ENCODE results near the gene TPGS2. TPM values are rescaled to one million over a fixed set of nuclear protein-coding genes. Genes with fewer than 3 reads are reported as not detected.
"Not testable (repeated sequence)": the region's sequence is repeated elsewhere in the genome, so short reads cannot be mapped to it uniquely, and the experiment has no call there.

TPGS2 gene, protein sequence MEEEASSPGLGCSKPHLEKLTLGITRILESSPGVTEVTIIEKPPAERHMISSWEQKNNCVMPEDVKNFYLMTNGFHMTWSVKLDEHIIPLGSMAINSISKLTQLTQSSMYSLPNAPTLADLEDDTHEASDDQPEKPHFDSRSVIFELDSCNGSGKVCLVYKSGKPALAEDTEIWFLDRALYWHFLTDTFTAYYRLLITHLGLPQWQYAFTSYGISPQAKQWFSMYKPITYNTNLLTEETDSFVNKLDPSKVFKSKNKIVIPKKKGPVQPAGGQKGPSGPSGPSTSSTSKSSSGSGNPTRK
- total RNA-seq (117 and 185 TPM in 2 replicates), polyA plus RNA-seq (161 and 233 TPM in 2 replicates)

DNA sequence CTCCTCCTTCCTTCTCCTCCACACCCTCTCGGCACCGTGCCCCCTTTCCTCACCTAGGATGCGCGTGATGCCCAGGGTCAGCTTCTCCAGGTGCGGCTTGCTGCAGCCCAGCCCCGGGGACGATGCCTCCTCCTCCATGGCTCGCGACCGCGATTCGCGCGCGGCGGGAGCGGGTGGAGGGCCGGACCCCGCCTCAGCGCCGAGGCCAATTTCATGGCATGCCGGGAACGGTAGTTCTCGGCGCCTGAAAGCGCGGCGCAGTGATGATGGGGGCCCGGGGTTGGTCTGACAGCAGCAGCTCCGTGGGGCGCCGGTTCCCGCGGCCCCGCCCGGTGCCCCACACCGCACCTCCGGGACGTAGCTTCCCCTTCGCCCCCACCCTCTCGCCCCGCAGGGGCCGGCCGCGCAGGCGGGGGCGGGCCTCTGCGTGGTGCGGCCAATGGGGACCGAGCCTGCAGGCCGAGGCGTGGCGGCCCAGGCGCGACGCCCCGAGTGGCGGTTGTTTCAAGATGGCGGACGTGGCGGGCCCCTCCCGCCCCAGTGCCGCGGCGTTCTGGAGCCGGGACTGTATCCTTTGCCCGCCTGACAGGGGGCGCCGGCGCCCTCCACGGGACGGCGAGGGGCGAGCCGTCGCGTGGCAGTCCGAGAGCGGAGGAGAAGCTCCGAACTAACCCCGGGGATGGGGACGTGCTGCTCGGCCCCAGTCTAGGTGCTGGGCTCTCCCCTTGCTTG, at the start of gene TPGS2, which contains the start of gene KIAA1328:
TPGS2 (minus strand) TSS at position 373 of the 732 bp plus-strand sequence; CDS start at position 138, 235 bp downstream.
KIAA1328 (plus strand) TSS at position 498 of the 732 bp plus-strand sequence; CDS start at position 510, 12 bp downstream.
- peak within 1 kb of the TSS; percentile 11 for H3K27ac ChIP-seq

DNA sequence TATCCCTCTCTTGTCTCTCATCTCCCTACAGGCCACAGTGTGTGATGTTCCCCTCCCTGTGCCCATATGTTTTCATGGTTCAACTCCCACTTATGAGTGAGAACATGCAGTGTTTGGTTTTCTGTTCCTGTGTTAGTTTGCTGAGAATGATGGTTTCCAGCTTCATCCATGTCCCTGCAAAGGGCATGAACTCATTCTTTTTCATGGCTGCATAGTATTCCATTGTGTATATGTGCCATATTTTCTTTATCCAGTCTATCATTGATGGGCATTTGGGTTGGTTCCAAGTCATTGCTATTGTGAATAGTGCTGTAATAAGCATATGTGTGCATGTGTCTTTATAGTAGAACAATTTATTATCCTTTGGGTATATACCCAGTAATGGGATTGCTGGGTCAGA, 45.0 kb upstream of the TPGS2 start:
- H3K4me1 ChIP-seq (ENCODE audit: low read depth); DNase-seq (ENCODE audit: low read depth in 1 of 2, low spot score in 1 of 2); H3K27ac ChIP-seq; H3K27me3 ChIP-seq; H3K36me3 ChIP-seq; H3K4me3 ChIP-seq; H3K9me3 ChIP-seq (ENCODE audit: low read depth): not testable (repeated sequence)

More for the DNA sequence above, at the start of gene TPGS2, which contains the start of gene KIAA1328:
- Histone ChIP-seq H3K36me3 (no peaks in the 10 kb centered on the region), H3K9me3 (ENCODE audit: low read depth) (no peaks in the 10 kb centered on the region), H3K27me3 (no peaks in the 10 kb centered on the region), H3K4me3 (peak within 1 kb of the TSS; percentile 85), H3K4me1 (ENCODE audit: low read depth) (no peaks in the 10 kb centered on the region)
- peak; percentile 92 to 94 for DNase-seq (ENCODE audit: low read depth in 1 of 2, low spot score in 1 of 2)
- TF ChIP-seq, protein P1, sequence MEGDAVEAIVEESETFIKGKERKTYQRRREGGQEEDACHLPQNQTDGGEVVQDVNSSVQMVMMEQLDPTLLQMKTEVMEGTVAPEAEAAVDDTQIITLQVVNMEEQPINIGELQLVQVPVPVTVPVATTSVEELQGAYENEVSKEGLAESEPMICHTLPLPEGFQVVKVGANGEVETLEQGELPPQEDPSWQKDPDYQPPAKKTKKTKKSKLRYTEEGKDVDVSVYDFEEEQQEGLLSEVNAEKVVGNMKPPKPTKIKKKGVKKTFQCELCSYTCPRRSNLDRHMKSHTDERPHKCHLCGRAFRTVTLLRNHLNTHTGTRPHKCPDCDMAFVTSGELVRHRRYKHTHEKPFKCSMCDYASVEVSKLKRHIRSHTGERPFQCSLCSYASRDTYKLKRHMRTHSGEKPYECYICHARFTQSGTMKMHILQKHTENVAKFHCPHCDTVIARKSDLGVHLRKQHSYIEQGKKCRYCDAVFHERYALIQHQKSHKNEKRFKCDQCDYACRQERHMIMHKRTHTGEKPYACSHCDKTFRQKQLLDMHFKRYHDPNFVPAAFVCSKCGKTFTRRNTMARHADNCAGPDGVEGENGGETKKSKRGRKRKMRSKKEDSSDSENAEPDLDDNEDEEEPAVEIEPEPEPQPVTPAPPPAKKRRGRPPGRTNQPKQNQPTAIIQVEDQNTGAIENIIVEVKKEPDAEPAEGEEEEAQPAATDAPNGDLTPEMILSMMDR (IDR thresholded peaks at IDR 0.05; ENCODE audit: low read depth, low read length): peak; percentile 45

DNA sequence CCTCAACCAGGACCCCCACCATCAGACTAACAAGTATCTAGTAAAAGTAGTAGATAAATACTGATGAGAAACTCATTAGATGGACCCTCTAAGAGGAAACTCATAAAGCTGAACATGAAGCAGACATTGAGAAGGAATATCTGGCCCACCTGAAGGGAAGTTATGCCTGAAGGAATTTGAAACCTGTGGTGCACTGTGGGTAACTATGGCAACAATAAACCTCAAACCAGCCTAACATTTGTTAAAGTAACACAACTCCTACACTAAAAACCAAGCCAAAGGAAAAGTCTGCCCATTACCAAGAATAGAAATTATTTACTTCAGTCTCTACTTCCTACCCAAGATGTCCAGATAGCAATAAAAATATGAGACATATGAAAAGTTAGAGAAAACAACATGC, 43.5 kb upstream of the TPGS2 start:
- TF ChIP-seq, protein P1 (IDR thresholded peaks at IDR 0.05; ENCODE audit: low read depth, low read length): no peak
- no peak overlapping the region for H3K27ac ChIP-seq
- no peaks in the 10 kb centered on the region for H3K27me3 ChIP-seq
- H3K4me1 ChIP-seq (ENCODE audit: low read depth): no peaks in the 10 kb centered on the region
- DNase-seq (ENCODE audit: low read depth in 1 of 2, low spot score in 1 of 2): no peak
- no peaks in the 10 kb centered on the region for H3K9me3 ChIP-seq (ENCODE audit: low read depth)
- no peaks in the 10 kb centered on the region for H3K36me3 ChIP-seq
- H3K4me3 ChIP-seq: no peak overlapping the region

DNA sequence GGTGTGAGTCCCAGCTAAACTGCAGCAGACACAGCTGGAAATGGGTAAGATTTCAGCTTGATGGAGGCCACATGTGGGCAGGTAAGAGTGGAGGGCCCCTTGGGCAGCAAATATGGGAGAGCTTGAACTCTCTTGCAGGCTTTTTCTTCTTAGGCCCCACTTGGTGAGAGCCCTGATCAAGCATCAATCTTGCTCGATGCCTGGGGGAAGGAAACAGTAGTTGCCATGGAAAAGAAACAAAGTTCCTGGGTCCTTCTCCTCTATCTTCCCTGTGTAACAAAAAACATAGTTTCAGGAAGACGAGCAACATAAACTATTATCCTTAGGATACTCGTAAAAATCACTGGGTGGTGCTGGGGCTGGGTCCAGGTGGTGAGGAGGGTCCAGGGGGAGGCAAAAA, 43.0 kb upstream of the TPGS2 start:
- no peaks in the 10 kb centered on the region for H3K9me3 ChIP-seq (ENCODE audit: low read depth)
- no peaks in the 10 kb centered on the region for H3K27me3 ChIP-seq
- DNase-seq (ENCODE audit: low read depth in 1 of 2, low spot score in 1 of 2): no peak
- TF ChIP-seq, protein P1 (IDR thresholded peaks at IDR 0.05; ENCODE audit: low read depth, low read length): no peak
- H3K4me3 ChIP-seq: no peak overlapping the region
- H3K36me3 ChIP-seq: no peaks in the 10 kb centered on the region
- no peaks in the 10 kb centered on the region for H3K4me1 ChIP-seq (ENCODE audit: low read depth)
- H3K27ac ChIP-seq: no peak overlapping the region

DNA sequence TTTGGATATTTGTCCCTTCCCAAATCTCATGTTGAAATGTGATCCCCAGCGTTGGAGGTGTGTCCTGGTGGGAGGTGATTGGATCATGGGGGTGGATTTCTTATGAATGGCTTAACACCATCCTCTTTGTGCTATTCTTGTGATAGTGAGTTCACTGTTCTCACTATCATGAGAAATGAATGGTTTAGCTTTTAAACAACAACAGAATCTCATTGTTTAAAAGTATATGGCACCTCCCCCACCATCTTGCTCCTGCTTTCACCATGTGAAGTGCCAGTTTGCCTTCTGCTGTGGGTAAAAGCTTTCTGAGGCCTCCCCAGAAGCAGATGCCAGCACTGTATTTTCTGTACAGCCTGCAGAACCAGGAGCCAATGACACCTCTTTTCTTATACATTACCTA, 38.3 kb upstream of the TPGS2 start:
- Histone ChIP-seq H3K9me3 (ENCODE audit: low read depth) (no peaks in the 10 kb centered on the region), H3K27ac (no peak overlapping the region), H3K4me3 (no peak overlapping the region), H3K4me1 (ENCODE audit: low read depth) (no peaks in the 10 kb centered on the region), H3K27me3 (no peaks in the 10 kb centered on the region), H3K36me3 (no peaks in the 10 kb centered on the region)
- DNase-seq (ENCODE audit: low read depth in 1 of 2, low spot score in 1 of 2): no peak
- TF ChIP-seq, protein P1 (IDR thresholded peaks at IDR 0.05; ENCODE audit: low read depth, low read length): no peak

DNA sequence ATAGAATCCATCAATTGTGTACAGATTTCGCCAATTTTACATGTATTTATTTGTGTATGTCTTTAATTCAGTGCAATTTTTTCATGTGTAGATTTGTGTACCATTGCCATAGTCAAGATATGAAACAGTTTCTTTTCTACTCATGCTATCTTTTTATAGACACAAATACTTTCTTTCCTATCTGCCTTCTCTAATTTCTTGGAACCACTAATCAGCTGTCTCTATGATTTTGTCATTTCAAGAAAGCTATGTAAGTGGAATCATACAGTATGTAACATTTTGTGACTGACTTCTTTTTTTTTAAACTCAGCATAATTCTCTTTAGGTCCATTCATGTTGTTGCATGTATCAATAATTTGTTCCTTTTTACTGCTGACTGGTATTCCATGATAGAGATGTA, 33.4 kb upstream of the TPGS2 start:
- H3K9me3 ChIP-seq (ENCODE audit: low read depth): no peaks in the 10 kb centered on the region
- H3K4me1 ChIP-seq (ENCODE audit: low read depth): peaks cover 1% of the 10 kb centered on the region
- no peaks in the 10 kb centered on the region for H3K36me3 ChIP-seq
- H3K27ac ChIP-seq: no peak overlapping the region
- TF ChIP-seq, protein P1 (IDR thresholded peaks at IDR 0.05; ENCODE audit: low read depth, low read length): no peak
- no peak overlapping the region for H3K4me3 ChIP-seq
- H3K27me3 ChIP-seq: no peaks in the 10 kb centered on the region
- DNase-seq (ENCODE audit: low read depth in 1 of 2, low spot score in 1 of 2): no peak
